HG02870 (cell line): ENCODE data around the gene C5orf22.
A peak's percentile ranks its signal among the peaks of the same experiment; 100 is the strongest.
"Not testable (repeated sequence)": the region's sequence is repeated elsewhere in the genome, so short reads cannot be mapped to it uniquely, and the experiment has no call there.

Source experiments
- ATAC-seq: cut with Tn5 transposase; IDR thresholded peaks from one replicate; pipeline ENCODE4 v1.9.1; 2021; ENCODE audit warnings: mild to moderate bottlenecking, moderate library complexity; ENCODE audit not compliant: unreplicated experiment

C5orf22 gene

DNA sequence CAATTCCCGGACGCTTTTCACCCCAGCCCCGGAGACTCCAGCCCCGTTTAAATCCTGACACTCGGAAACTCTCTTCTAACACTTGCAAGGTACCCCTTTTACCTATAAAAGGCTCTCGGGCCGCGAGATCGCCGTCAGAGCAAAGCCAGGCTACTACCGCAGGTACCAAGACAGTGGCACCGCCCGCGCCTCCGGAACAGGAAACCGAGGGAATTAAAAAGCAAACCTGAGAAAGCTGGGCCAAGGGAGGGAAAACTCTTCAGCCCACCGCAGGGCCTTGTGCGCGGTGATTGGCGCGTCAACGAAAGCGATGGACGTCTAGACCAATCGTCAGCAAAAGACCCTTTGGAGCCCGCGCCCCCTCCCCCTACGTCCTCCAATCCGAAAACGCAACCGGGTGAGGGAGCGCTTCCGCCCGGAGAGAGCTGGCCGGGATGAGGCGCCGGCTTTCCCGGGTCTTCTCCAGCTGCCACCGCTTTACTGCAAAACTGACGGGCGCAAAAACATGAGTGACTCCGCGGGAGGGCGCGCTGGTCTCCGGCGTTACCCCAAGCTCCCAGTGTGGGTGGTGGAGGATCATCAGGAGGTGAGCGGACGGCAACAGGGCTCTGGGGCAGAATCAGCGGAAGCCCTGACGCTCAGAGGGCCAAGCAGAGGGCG is at the start of gene C5orf22, which contains the start of gene DROSHA:
TSS of gene C5orf22 (plus strand) at position 414 of the 660 bp plus-strand sequence. CDS start at position 506, 92 bp downstream.
TSS of gene DROSHA (minus strand) at position 206 of the 660 bp plus-strand sequence. CDS start 3,034 bp downstream, outside the sequence.
- ATAC-seq: peak; percentile 92

- no peak for ATAC-seq
These were observed 46.5 kb upstream of the C5orf22 start for GRCh38 chr5:31485376-31486207.

GRCh38 chr5:31486441-31486840 is 45.7 kb upstream of the C5orf22 start:
- ATAC-seq: no peak

DNA sequence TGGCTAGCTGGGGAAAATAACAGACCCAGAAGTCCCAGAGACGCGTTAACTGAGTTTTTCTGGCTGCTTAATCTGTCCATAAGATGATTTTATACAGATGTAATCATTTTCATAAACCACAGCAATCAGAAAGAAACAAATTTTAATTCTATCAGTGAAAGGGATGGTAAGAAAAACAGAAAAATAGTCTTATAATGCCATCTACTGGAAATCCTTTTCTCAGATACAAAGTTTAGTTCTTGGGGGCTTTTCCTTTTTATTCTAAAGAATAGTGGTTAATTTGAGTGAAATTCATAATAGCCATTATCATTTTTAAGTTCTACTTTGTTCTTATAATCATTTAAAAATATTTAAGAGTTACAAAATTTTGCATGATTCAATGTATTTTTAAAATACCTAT is 44.6 kb upstream of the C5orf22 start:
- ATAC-seq: no peak

GRCh38 chr5:31492869-31493268 is 39.2 kb upstream of the C5orf22 start:
- ATAC-seq: no peak

GRCh38 chr5:31495336-31495735 is 36.8 kb upstream of the C5orf22 start:
- no peak for ATAC-seq

DNA sequence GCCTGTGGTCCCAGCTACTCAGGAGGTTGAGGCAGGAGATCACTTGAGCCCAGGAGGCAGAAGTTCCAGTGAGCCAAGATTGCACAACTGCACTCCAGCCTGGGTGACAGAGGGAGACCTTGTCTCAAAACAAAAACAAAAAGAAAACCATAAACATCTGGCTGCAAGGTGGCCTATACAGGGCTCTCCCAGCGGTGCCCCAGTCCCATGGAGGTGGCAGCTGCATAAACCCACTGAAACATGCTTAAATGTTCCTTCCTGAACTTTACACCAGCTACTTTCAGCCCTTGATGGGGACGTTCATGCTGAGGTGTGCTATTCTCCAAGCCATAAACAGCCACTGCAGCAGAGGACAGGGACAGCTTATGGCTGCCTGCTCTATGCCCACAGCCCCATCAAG is 35.8 kb upstream of the C5orf22 start:
- no peak for ATAC-seq

DNA sequence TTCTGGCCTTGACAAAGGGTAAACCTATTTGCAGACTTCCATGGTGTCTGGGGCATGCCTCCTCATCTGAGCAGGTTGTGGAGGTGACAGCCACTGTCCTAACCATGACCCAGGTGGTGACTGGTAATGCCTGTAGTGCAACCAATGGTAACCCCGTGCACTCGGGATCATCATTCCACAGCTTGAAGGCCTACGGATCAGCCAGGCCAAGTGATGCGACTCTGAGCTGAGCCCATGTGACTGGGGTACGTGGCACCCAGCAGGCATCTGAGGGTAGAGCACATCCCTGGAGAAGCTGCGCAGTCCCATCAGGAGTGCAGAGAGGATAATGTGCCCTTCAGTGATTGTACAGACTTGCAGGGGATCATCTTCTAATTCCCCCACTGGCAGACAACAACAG is 35.2 kb upstream of the C5orf22 start:
- no peak for ATAC-seq

- no peak for ATAC-seq
These were observed 31.8 kb upstream of the C5orf22 start for GRCh38 chr5:31500256-31500655.

DNA sequence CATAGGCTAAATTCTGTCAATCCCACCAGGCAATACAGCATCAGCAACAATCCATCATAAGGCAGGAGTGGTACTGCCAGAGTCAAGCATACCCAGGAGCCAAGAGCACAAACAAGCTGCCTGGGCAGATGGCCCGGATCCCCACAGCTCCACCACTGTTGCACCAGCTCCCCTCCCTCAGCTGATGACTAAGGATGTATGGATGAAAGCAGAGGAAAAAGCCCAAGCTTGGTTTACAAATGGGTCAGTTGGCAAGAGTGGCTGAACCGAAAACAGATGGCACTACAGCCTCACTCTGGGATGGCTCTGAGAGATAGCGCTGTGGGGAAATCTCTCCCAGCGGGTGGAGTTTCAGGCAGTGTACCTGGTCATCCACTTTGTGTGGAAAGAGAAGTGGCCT is 29.6 kb upstream of the C5orf22 start:
- ATAC-seq: no peak

DNA sequence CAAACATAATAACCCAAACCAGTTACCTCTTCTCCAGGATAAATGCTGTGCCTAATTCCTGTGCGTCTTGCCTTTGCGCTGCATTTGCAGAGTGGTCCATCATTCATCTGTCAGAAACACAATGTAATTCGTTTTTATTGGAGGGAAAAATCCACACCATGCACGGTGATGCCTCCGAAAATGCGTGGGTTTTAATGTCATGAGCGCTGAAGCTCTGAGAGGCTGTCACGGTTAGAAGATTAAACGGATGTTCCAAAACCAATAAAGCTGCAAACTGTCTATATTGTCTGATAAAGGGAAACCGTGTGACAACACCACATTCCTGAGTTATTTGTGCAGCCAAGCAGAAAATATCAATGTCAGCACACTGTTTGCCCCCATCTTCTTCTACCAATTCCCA is 27.6 kb upstream of the C5orf22 start:
- ATAC-seq: no peak

GRCh38 chr5:31511305-31511704 is 20.8 kb upstream of the C5orf22 start:
- no peak for ATAC-seq

DNA sequence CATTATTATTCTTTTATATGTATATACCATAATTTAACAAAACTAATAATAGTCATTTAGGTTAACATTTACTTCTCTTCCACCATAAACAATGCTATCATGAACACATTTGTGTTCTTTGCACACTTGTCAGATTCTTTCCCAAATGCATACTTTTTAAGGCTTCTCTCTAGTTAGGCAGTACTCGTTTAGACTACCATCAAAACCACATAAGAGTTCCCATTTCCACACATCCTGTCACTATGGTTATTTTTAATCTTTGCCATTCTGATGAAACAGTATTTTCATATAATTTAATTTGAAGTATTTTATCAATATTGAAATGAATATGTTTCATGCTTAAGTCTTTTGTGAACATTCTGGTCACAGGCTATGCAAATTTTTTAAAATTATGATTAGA is 15.3 kb upstream of the C5orf22 start:
- no peak for ATAC-seq

GRCh38 chr5:31523041-31523440 is 9.1 kb upstream of the C5orf22 start:
- no peak for ATAC-seq

GRCh38 chr5:31530541-31531265 is 1.4 kb upstream of the C5orf22 start:
- no peak for ATAC-seq

GRCh38 chr5:31531543-31531887 is 586 bp upstream of the C5orf22 start:
- ATAC-seq: peak; percentile 32

DNA sequence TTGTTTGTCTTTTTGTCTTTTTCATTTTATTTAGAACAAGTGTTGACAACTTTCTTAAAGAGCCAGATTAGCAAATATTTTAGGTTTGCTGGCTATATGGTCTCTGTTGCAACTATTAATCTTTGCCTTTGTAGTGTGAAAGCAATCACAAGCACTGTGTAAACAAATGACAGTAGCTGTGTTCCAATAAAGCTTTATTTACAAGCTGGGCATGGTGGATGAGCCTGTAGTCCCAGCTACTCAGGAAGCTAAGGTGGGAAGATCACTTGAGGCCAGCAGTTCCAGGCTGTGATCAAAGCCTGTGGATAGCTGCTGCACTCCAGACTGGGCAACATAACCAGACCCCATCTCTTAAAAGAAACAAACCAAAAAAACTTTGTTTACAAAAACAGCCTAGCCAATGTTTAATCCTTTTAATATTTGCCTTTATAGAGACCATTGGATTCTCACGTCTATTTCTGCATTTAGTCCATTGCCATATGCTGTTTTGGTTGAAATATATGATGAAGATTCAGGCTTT is 2.5 kb downstream of the C5orf22 start:
- no peak for ATAC-seq

- no peak for ATAC-seq
These were observed 4.8 kb downstream of the C5orf22 start for GRCh38 chr5:31536873-31537272.

- no peak for ATAC-seq
These were observed 5.2 kb downstream of the C5orf22 start for GRCh38 chr5:31537349-31537748.

GRCh38 chr5:31537851-31538250 is 5.8 kb downstream of the C5orf22 start:
- ATAC-seq: no peak

DNA sequence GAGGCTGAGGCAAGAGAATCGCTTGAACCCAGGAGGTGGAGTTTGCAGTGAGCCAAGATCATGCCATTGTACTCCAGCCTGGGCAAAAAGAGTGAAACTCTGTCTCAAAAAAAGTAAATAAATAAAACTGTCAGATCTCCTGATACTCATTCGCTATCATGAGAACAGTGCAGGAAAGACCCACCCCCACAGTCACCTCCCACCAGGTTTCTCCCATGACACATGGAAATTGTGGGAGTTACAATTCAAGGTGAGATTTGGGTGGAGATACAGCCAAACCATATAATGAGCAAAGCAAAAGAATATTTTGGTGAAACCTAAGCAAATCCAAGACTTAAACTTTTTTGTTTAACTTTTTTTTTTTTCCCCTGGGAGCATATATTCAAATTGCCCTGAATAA is 17.0 kb downstream of the C5orf22 start:
- not testable (repeated sequence) for ATAC-seq
